Measurements from ENCODE around the gene ECI1.

Gene ECI1

GRCh38 chr16:2237493-2238149, 13.8 kb downstream of the ECI1 start:
- Histone ChIP-seq H3K4me3 (ENCODE audit: extremely low read depth, insufficient read depth, low read length, poor library complexity, severe bottlenecking) (no peak overlapping the region), H3K9me3 (ENCODE audit: control insufficient read depth, low read length) (no peaks in the 10 kb centered on the region), H3K4me1 (ENCODE audit: control insufficient read depth, insufficient read depth, low read length, poor library complexity, severe bottlenecking) (peaks cover 13% of the 10 kb centered on the region), H3K27ac (ENCODE audit: low read depth, low read length, severe bottlenecking) (no peak overlapping the region), H3K36me3 (ENCODE audit: control insufficient read depth, insufficient read depth, low read length) (peaks cover 38% of the 10 kb centered on the region)
- WGBS, 2 experiments (ENCODE audit: insufficient coverage in 2 of 2) = 18 to 21% methylated on average over 52 to 56 of the region's 65 CpGs

GRCh38 chr16:2237102-2237482, 14.3 kb downstream of the ECI1 start:
- H3K9me3 ChIP-seq (ENCODE audit: control insufficient read depth, low read length) = no peaks in the 10 kb centered on the region
- 11 to 14% methylated on average over 28 to 39 of the region's 40 CpGs for WGBS, 2 experiments (ENCODE audit: insufficient coverage in 2 of 2)
- no peak overlapping the region for H3K27ac ChIP-seq (ENCODE audit: low read depth, low read length, severe bottlenecking)
- peaks cover 13% of the 10 kb centered on the region for H3K4me1 ChIP-seq (ENCODE audit: control insufficient read depth, insufficient read depth, low read length, poor library complexity, severe bottlenecking)
- H3K4me3 ChIP-seq (ENCODE audit: extremely low read depth, insufficient read depth, low read length, poor library complexity, severe bottlenecking) = peak overlapping the region; percentile 21
- peaks cover 38% of the 10 kb centered on the region for H3K36me3 ChIP-seq (ENCODE audit: control insufficient read depth, insufficient read depth, low read length)

- no peak within 1 kb of the TSS for H3K27ac ChIP-seq (ENCODE audit: low read depth, low read length, severe bottlenecking)
- 10 to 13% methylated on average over 57 to 58 of the region's 64 CpGs for WGBS, 2 experiments (ENCODE audit: insufficient coverage in 2 of 2)
- H3K36me3 ChIP-seq (ENCODE audit: control insufficient read depth, insufficient read depth, low read length) = peaks cover 42% of the 10 kb centered on the region
- H3K9me3 ChIP-seq (ENCODE audit: control insufficient read depth, low read length) = no peaks in the 10 kb centered on the region
- H3K4me3 ChIP-seq (ENCODE audit: extremely low read depth, insufficient read depth, low read length, poor library complexity, severe bottlenecking) = peak within 1 kb of the TSS; percentile 21
- H3K4me1 ChIP-seq (ENCODE audit: control insufficient read depth, insufficient read depth, low read length, poor library complexity, severe bottlenecking) = peaks cover 13% of the 10 kb centered on the region
Measured at GRCh38 chr16:2236337-2237101, 14.9 kb downstream of the ECI1 start, which contains the start of gene DNASE1L2. DNASE1L2 (plus strand) TSS chr16:2236444; CDS start chr16:2236817, 373 bp downstream.

GRCh38 chr16:2235695-2236336, 15.6 kb downstream of the ECI1 start:
- H3K36me3 ChIP-seq (ENCODE audit: control insufficient read depth, insufficient read depth, low read length) = peaks cover 48% of the 10 kb centered on the region
- 78 to 85% methylated on average over 14 to 17 of the region's 19 CpGs for WGBS, 2 experiments (ENCODE audit: insufficient coverage in 2 of 2)
- H3K9me3 ChIP-seq (ENCODE audit: control insufficient read depth, low read length) = no peaks in the 10 kb centered on the region
- H3K4me3 ChIP-seq (ENCODE audit: extremely low read depth, insufficient read depth, low read length, poor library complexity, severe bottlenecking) = peak overlapping the region; percentile 21
- peaks cover 13% of the 10 kb centered on the region for H3K4me1 ChIP-seq (ENCODE audit: control insufficient read depth, insufficient read depth, low read length, poor library complexity, severe bottlenecking)
- H3K27ac ChIP-seq (ENCODE audit: low read depth, low read length, severe bottlenecking) = no peak overlapping the region

- Histone ChIP-seq H3K4me3 (ENCODE audit: extremely low read depth, insufficient read depth, low read length, poor library complexity, severe bottlenecking) (no peak overlapping the region), H3K4me1 (ENCODE audit: control insufficient read depth, insufficient read depth, low read length, poor library complexity, severe bottlenecking) (peaks cover 13% of the 10 kb centered on the region), H3K9me3 (ENCODE audit: control insufficient read depth, low read length) (no peaks in the 10 kb centered on the region), H3K27ac (ENCODE audit: low read depth, low read length, severe bottlenecking) (no peak overlapping the region), H3K36me3 (ENCODE audit: control insufficient read depth, insufficient read depth, low read length) (peaks cover 52% of the 10 kb centered on the region)
- WGBS, 2 experiments (ENCODE audit: insufficient coverage in 2 of 2) = 95% methylated on average over 25 to 28 of the region's 28 CpGs
Measured at GRCh38 chr16:2235234-2235651, 16.1 kb downstream of the ECI1 start.

GRCh38 chr16:2234813-2235170, 16.6 kb downstream of the ECI1 start:
- Histone ChIP-seq H3K9me3 (ENCODE audit: control insufficient read depth, low read length) (no peaks in the 10 kb centered on the region), H3K36me3 (ENCODE audit: control insufficient read depth, insufficient read depth, low read length) (peaks cover 54% of the 10 kb centered on the region), H3K4me1 (ENCODE audit: control insufficient read depth, insufficient read depth, low read length, poor library complexity, severe bottlenecking) (peaks cover 13% of the 10 kb centered on the region), H3K4me3 (ENCODE audit: extremely low read depth, insufficient read depth, low read length, poor library complexity, severe bottlenecking) (no peak overlapping the region), H3K27ac (ENCODE audit: low read depth, low read length, severe bottlenecking) (no peak overlapping the region)
- 92 to 98% methylated on average over 15 to 18 of the region's 18 CpGs for WGBS, 2 experiments (ENCODE audit: insufficient coverage in 2 of 2)

GRCh38 chr16:2233872-2234812, 17.2 kb downstream of the ECI1 start:
- Histone ChIP-seq H3K4me1 (ENCODE audit: control insufficient read depth, insufficient read depth, low read length, poor library complexity, severe bottlenecking) (peaks cover 13% of the 10 kb centered on the region), H3K36me3 (ENCODE audit: control insufficient read depth, insufficient read depth, low read length) (peaks cover 57% of the 10 kb centered on the region), H3K27ac (ENCODE audit: low read depth, low read length, severe bottlenecking) (no peak overlapping the region), H3K9me3 (ENCODE audit: control insufficient read depth, low read length) (no peaks in the 10 kb centered on the region), H3K4me3 (ENCODE audit: extremely low read depth, insufficient read depth, low read length, poor library complexity, severe bottlenecking) (no peak overlapping the region)
- 96 to 100% methylated on average over 37 to 39 of the region's 51 CpGs for WGBS, 2 experiments (ENCODE audit: insufficient coverage in 2 of 2)

- peaks cover 13% of the 10 kb centered on the region for H3K4me1 ChIP-seq (ENCODE audit: control insufficient read depth, insufficient read depth, low read length, poor library complexity, severe bottlenecking)
- H3K36me3 ChIP-seq (ENCODE audit: control insufficient read depth, insufficient read depth, low read length) = peaks cover 67% of the 10 kb centered on the region
- no peak overlapping the region for H3K27ac ChIP-seq (ENCODE audit: low read depth, low read length, severe bottlenecking)
- no peak overlapping the region for H3K4me3 ChIP-seq (ENCODE audit: extremely low read depth, insufficient read depth, low read length, poor library complexity, severe bottlenecking)
- 96 to 97% methylated on average over 26 of the region's 28 CpGs for WGBS, 2 experiments (ENCODE audit: insufficient coverage in 2 of 2)
- no peaks in the 10 kb centered on the region for H3K9me3 ChIP-seq (ENCODE audit: control insufficient read depth, low read length)
Measured at GRCh38 chr16:2233046-2233775, 18.2 kb downstream of the ECI1 start.

GRCh38 chr16:2232094-2232990, 19.0 kb downstream of the ECI1 start:
- H3K27ac ChIP-seq (ENCODE audit: low read depth, low read length, severe bottlenecking) = no peak overlapping the region
- peaks cover 73% of the 10 kb centered on the region for H3K36me3 ChIP-seq (ENCODE audit: control insufficient read depth, insufficient read depth, low read length)
- no peaks in the 10 kb centered on the region for H3K9me3 ChIP-seq (ENCODE audit: control insufficient read depth, low read length)
- H3K4me1 ChIP-seq (ENCODE audit: control insufficient read depth, insufficient read depth, low read length, poor library complexity, severe bottlenecking) = peaks cover 10% of the 10 kb centered on the region
- WGBS, 2 experiments (ENCODE audit: insufficient coverage in 2 of 2) = 94 to 95% methylated on average over 30 to 36 of the region's 41 CpGs
- H3K4me3 ChIP-seq (ENCODE audit: extremely low read depth, insufficient read depth, low read length, poor library complexity, severe bottlenecking) = no peak overlapping the region

Measured in mesodermal cell (in vitro differentiated cells).